WTC11 (cell line): ENCODE data around the gene DHPS. TPM values are rescaled to one million over a fixed set of nuclear protein-coding genes. Genes with fewer than 3 reads are reported as not detected.
A peak's percentile ranks its signal among the peaks of the same experiment; 100 is the strongest.

ENCODE experiments used
- ARID4B ChIP-seq: sonication (generic); formaldehyde crosslinking; IDR thresholded peaks from 2 replicates; pipeline ENCODE4 v1.8.0; 2023; ENCODE audit warnings: missing genetic modification reagents, mild to moderate bottlenecking, borderline replicate concordance
- E2F5 ChIP-seq: sonication (generic); formaldehyde crosslinking; IDR thresholded peaks from 2 replicates; pipeline ENCODE4 v1.8.1; 2022; ENCODE audit warnings: mild to moderate bottlenecking, moderate library complexity, missing genetic modification reagents
- ESRRA ChIP-seq: sonication (generic); formaldehyde crosslinking; IDR thresholded peaks from 2 replicates; pipeline ENCODE4 v1.8.1; 2022; ENCODE audit warnings: mild to moderate bottlenecking, missing genetic modification reagents, borderline replicate concordance
- GABPB1 ChIP-seq: sonication (generic); formaldehyde crosslinking; IDR thresholded peaks from 2 replicates; pipeline ENCODE4 v1.8.1; 2023; ENCODE audit warnings: mild to moderate bottlenecking, missing genetic modification reagents
- HMGA2 ChIP-seq: fragments of 250-450 bp; sonication (Bioruptor Pico); IDR thresholded peaks from 2 replicates; pipeline ENCODE4 v1.4.0; 2021; ENCODE audit warnings: mild to moderate bottlenecking, moderate library complexity
- MAX ChIP-seq: sonication (generic); formaldehyde crosslinking; IDR thresholded peaks from 2 replicates; pipeline ENCODE4 v1.8.0; 2022; ENCODE audit warnings: mild to moderate bottlenecking, missing genetic modification reagents
- PRRX2 ChIP-seq: fragments of 250-450 bp; sonication (Bioruptor Pico); IDR thresholded peaks from 2 replicates; pipeline ENCODE4 v1.8.0; 2021; ENCODE audit warnings: mild to moderate bottlenecking
- RELA ChIP-seq: sonication (generic); formaldehyde crosslinking; IDR thresholded peaks from 2 replicates; pipeline ENCODE4 v1.8.1; 2022; ENCODE audit warnings: missing genetic modification reagents, mild to moderate bottlenecking, borderline replicate concordance
- SP1 ChIP-seq: sonication (generic); formaldehyde crosslinking; conservative IDR thresholded peaks from 2 replicates; pipeline ENCODE4 v1.8.1; 2022; ENCODE audit warnings: missing genetic modification reagents
- TCF7 ChIP-seq: sonication (generic); formaldehyde crosslinking; IDR thresholded peaks from 2 replicates; pipeline ENCODE4 v1.8.0; 2022; ENCODE audit warnings: mild to moderate bottlenecking, low read depth, missing genetic modification reagents, moderate library complexity
- ZMAT4 ChIP-seq: fragments of 250-450 bp; sonication (Bioruptor Pico); IDR thresholded peaks from 2 replicates; pipeline ENCODE4 v1.9.0; 2021; ENCODE audit warnings: mild to moderate bottlenecking
- ZNF281 ChIP-seq: sonication (generic); formaldehyde crosslinking; IDR thresholded peaks from 2 replicates; pipeline ENCODE4 v1.8.0; 2023; ENCODE audit warnings: mild to moderate bottlenecking, missing genetic modification reagents
- ZNF425 ChIP-seq: fragments of 250-450 bp; sonication (Bioruptor Pico); conservative IDR thresholded peaks from 2 replicates; pipeline ENCODE4 v1.9.0; 2021; ENCODE audit warnings: mild to moderate bottlenecking
- ZNF671 ChIP-seq: fragments of 250-450 bp; sonication (Bioruptor Pico); IDR thresholded peaks from 2 replicates; pipeline ENCODE4 v1.8.0; 2021; ENCODE audit warnings: mild to moderate bottlenecking
- total RNA-seq: library from RNA; stranded (reverse); gene quantifications from 3 replicates; pipeline ENCODE4 v1.2.3, GENCODE V29; 2021

DHPS gene
- total RNA-seq, 1 experiment from 2014 or later = 115 TPM

- TF ChIP-seq ARID4B (CRISPR knock-in tag) (peak; percentile 92), ZNF671 (CRISPR knock-in tag) (peak; percentile 60; the same call in 1 of the 2 replicates), ZMAT4 (CRISPR knock-in tag) (0 out of 2 replicates have a peak, but pooled peaks have one; percentile 15), TCF7 (CRISPR knock-in tag) (no peak), MAX (CRISPR knock-in tag) (peak; percentile 75; the same call in 1 of the 2 replicates), GABPB1 (peak; percentile 84), E2F5 (no peak; the same call in 1 of the 2 replicates), PRRX2 (CRISPR knock-in tag) (no peak; the same call in 1 of the 2 replicates), RELA (peak; percentile 64; the same call in 1 of the 2 replicates), ZNF425 (0 out of 2 replicates have a peak, but pooled peaks have one; percentile 60), HMGA2 (CRISPR knock-in tag) (0 out of 2 replicates have a peak, but pooled peaks have one; percentile 6), ESRRA (CRISPR knock-in tag) (no peak), ZNF281 (CRISPR knock-in tag) (no peak), SP1 (CRISPR knock-in tag) (peak; percentile 63; the same call in 1 of the 2 replicates)
Observed at GRCh38 chr19:12696366-12697335, 15.0 kb upstream of the DHPS start, which contains the start of gene FBXW9 (continued).
